Keratinocyte (primary cell): ENCODE measurements around the gene ZNF124. TPM values are rescaled to one million over a fixed set of nuclear protein-coding genes. Genes with fewer than 3 reads are reported as not detected.

Source experiments
- DNase-seq: peaks from one replicate; pipeline ENCODE4 v3.0.0-alpha.2; 2011; ENCODE audit warnings: low read depth, missing footprints, low spot score
- FAIRE-seq: peaks from 2 replicates; lab custom pipeline; 2011; peaks lifted over from hg19 to GRCh38; lab: Jason Lieb, UNC
- H2AFZ ChIP-seq: 2 replicates; pipeline ENCODE4 v1.6.0; 2012; ENCODE audit warnings: low read length, control low read depth, inconsistent platforms; ENCODE audit not compliant: control insufficient read depth
- H3K27ac ChIP-seq: 2 replicates; pipeline ENCODE4 v1.5.1; 2011; ENCODE audit warnings: low read length; ENCODE audit not compliant: control insufficient read depth, insufficient read depth
- H3K27me3 ChIP-seq: 3 replicates; pipeline ENCODE4 v1.6.0; 2011; ENCODE audit warnings: low read length; ENCODE audit not compliant: control insufficient read depth, insufficient read depth; ENCODE audit errors: extremely low read depth
- H3K36me3 ChIP-seq, 2 experiments: 2 replicates in 1 of 2; 3 replicates in 1 of 2; pipeline ENCODE4 v1.5.1; 2011; ENCODE audit warnings: low read length in 2 of 2, mild to moderate bottlenecking in 1 of 2; ENCODE audit not compliant: control insufficient read depth in 2 of 2, insufficient read depth in 2 of 2; ENCODE audit errors: extremely low read depth in 1 of 2
- H3K4me1 ChIP-seq: 3 replicates; pipeline ENCODE4 v1.5.1; 2011; ENCODE audit warnings: low read length; ENCODE audit not compliant: control insufficient read depth, insufficient read depth; ENCODE audit errors: extremely low read depth
- H3K4me2 ChIP-seq: 3 replicates; pipeline ENCODE4 v1.6.0; 2011; ENCODE audit warnings: low read depth, low read length; ENCODE audit not compliant: control insufficient read depth, insufficient read depth; ENCODE audit errors: extremely low read depth
- H3K4me3 ChIP-seq, 3 experiments: fragments of 200-600 bp in 1 of 3; sonication (generic) in 1 of 3; 2 replicates in 2 of 3; 3 replicates in 1 of 3; pipeline ENCODE4 v1.5.1; 2011 to 2016; ENCODE audit warnings: low read length in 3 of 3, mild to moderate bottlenecking in 3 of 3, control low read depth in 2 of 3, inconsistent platforms in 1 of 3, low read depth in 1 of 3, mixed read lengths in 1 of 3, mixed run types in 1 of 3, moderate library complexity in 1 of 3; ENCODE audit not compliant: control insufficient read depth in 2 of 3, insufficient read depth in 2 of 3; ENCODE audit errors: extremely low read depth in 1 of 3
- H3K79me2 ChIP-seq: 2 replicates; pipeline ENCODE4 v1.6.0; 2012; ENCODE audit warnings: low read length; ENCODE audit not compliant: control insufficient read depth, insufficient read depth
- H3K9ac ChIP-seq: 3 replicates; pipeline ENCODE4 v1.6.0; 2011; ENCODE audit warnings: low read length; ENCODE audit not compliant: control insufficient read depth, insufficient read depth; ENCODE audit errors: extremely low read depth
- H3K9me1 ChIP-seq: 3 replicates; pipeline ENCODE4 v1.6.0; 2011; ENCODE audit warnings: low read length; ENCODE audit not compliant: control insufficient read depth, insufficient read depth; ENCODE audit errors: extremely low read depth
- H3K9me3 ChIP-seq: 2 replicates; pipeline ENCODE4 v1.5.1; 2012; ENCODE audit warnings: low read depth, low read length; ENCODE audit not compliant: control insufficient read depth
- H4K20me1 ChIP-seq: 3 replicates; pipeline ENCODE4 v1.6.0; 2011; ENCODE audit warnings: low read length; ENCODE audit not compliant: control insufficient read depth, insufficient read depth; ENCODE audit errors: extremely low read depth
- CTCF ChIP-seq, 3 experiments: IDR thresholded peaks in 1 of 3; conservative IDR thresholded peaks in 1 of 3; optimal IDR thresholded peaks in 1 of 3; 2 replicates in 2 of 3; 3 replicates in 1 of 3; pipeline versions ENCODE3 to v1.5.1; 2011; ENCODE audit warnings: low read length in 3 of 3, mild to moderate bottlenecking in 3 of 3, moderate library complexity in 2 of 3, control low read depth in 1 of 3, inconsistent platforms in 1 of 3; ENCODE audit not compliant: insufficient read depth in 2 of 3; ENCODE audit errors: extremely low read depth in 1 of 3
- EZH2 ChIP-seq: IDR thresholded peaks from one replicate; pipeline ENCODE4 v1.6.1; 2012; ENCODE audit warnings: inconsistent platforms, mild to moderate bottlenecking, low read length, moderate library complexity
- dilution Hi-C: fragments of 300-500 bp; cut with MboI; formaldehyde crosslinking; loops from one replicate; pipeline ENCODE4 v1.7.0; 2020; ENCODE audit warnings: low sequenced_read_pairs; ENCODE audit not compliant: extremely low pct_ligation_motif_present
- polyA plus RNA-seq, 5 experiments: library from polyadenylated mRNA; depleted of rRNA in 3 of 5; stranded (reverse) in 3 of 5; stranded (forward) in 1 of 5; unstranded in 1 of 5; fragments of >200 nt; gene quantifications; 1 replicate in 1 of 5; 2 replicates in 3 of 5; 3 replicates in 1 of 5; pipeline versions ENCODE4 v1.2.1 to v1.2.3, GENCODE V29; 2011 to 2012; ENCODE audit warnings: missing spikeins in 2 of 5, low read depth in 1 of 5, low replicate concordance in 1 of 5

ZNF124 gene
- polyA plus RNA-seq, 1 donor (not counting 4 experiments of a cell fraction or from before 2014, with no cell fraction given), result 4.1 TPM

- H3K79me2 ChIP-seq, result no peaks in the 10 kb centered on the region
- H3K9me1 ChIP-seq, result no peaks in the 10 kb centered on the region
- H3K27ac ChIP-seq, result no peak overlapping the region
- dilution Hi-C loops, result no loop called here
- peaks cover 7% of the 10 kb centered on the region for H3K4me1 ChIP-seq
- H3K27me3 ChIP-seq, result peaks cover 15% of the 10 kb centered on the region
- peak overlapping the region; percentile 75 for H3K4me2 ChIP-seq
- FAIRE-seq (no peak), DNase-seq (no peak)
- H4K20me1 ChIP-seq, result no peaks in the 10 kb centered on the region
- TF ChIP-seq CTCF (optimal IDR thresholded peaks at IDR 0.05 in 1 of 3, IDR thresholded peaks at IDR 0.05 in 1 of 3, conservative IDR thresholded peaks at IDR 0.05 in 1 of 3; ENCODE audit: extremely low read depth in 1 of 3, insufficient read depth in 2 of 3, low read length in 3 of 3), result no peak
- TF ChIP-seq EZH2, result no peak
- H3K9ac ChIP-seq, result no peak overlapping the region
- H3K4me3 ChIP-seq, result no peak overlapping the region
- H3K36me3 ChIP-seq, result no peaks in the 10 kb centered on the region
- no peaks in the 10 kb centered on the region for H3K9me3 ChIP-seq
- H2AFZ ChIP-seq, result no peak overlapping the region
Observed at GRCh38 chr1:247112479-247112781, 59.4 kb downstream of the ZNF124 start.

- no peaks in the 10 kb centered on the region for H3K9me3 ChIP-seq
- H4K20me1 ChIP-seq, result no peaks in the 10 kb centered on the region
- no peaks in the 10 kb centered on the region for H3K79me2 ChIP-seq
- dilution Hi-C loops, result no loop called here
- DNase-seq, result no peak
- peak overlapping the region; percentile 71 for H2AFZ ChIP-seq
- peak overlapping the region; percentile 35 to 63 (median 56) for H3K4me3 ChIP-seq
- H3K9ac ChIP-seq, result no peak overlapping the region
- no peaks in the 10 kb centered on the region for H3K9me1 ChIP-seq
- peak overlapping the region; percentile 75 for H3K4me2 ChIP-seq
- H3K27ac ChIP-seq, result no peak overlapping the region
- H3K27me3 ChIP-seq, result peaks cover 15% of the 10 kb centered on the region
- H3K4me1 ChIP-seq, result peaks cover 7% of the 10 kb centered on the region
- no peak for FAIRE-seq
- TF ChIP-seq CTCF (optimal IDR thresholded peaks at IDR 0.05 in 1 of 3, IDR thresholded peaks at IDR 0.05 in 1 of 3, conservative IDR thresholded peaks at IDR 0.05 in 1 of 3; ENCODE audit: extremely low read depth in 1 of 3, insufficient read depth in 2 of 3, low read length in 3 of 3), result no peak
- peak; percentile 64 for TF ChIP-seq EZH2
- no peaks in the 10 kb centered on the region for H3K36me3 ChIP-seq
Observed at GRCh38 chr1:247111700-247112478, 59.9 kb downstream of the ZNF124 start.
